Gastroesophageal sphincter (tissue), 3 donors: ENCODE measurements around the gene ALDH1A1.

Source experiments
- POLR2AphosphoS5 ChIP-seq: sonication (generic); formaldehyde crosslinking; IDR thresholded peaks from one replicate; pipeline ENCODE4 v1.6.1; 2017; ENCODE audit warnings: antibody characterized with exemption
- TF ChIP-seq, protein P1 (sequence below), 4 experiments: fragments of 200-600 bp in 2 of 4; fragments of 450-650 bp in 2 of 4; sonication (generic) in 1 of 4; IDR thresholded peaks; one replicate each; pipeline ENCODE4 v1.5.1; 2017 to 2019; ENCODE audit warnings: antibody characterized with exemption in 4 of 4, mild to moderate bottlenecking in 2 of 4, moderate library complexity in 2 of 4

DNA sequence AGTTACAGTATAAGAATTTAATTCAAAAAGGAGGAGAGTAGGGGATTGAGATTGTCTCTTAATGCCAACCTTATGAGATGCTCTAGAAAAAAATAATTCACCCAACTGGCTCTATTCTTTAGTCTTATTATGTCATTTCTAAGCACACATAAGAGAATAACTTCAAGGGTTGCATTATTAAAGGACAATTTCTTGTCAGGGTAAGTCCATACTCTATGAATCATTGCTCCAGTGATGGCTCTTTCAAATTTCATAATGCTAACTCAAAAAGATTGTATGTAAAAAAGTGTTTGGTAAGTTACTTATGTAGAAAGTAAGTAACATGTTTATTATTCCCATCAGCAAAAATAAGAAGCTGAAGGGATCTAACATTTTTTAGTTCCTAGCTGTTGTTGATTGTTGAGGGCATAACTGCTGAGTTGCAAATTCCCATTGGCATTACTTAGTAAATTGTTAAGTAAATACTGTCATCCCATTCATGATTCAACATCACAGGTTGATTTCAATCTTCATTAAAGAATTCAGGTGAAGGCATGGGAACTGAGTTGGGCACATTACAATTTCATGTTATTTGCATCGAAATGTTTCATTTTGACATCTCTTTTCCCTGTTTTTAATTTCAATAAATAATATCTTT lies 28.6 kb downstream of the ALDH1A1 start:
- TF ChIP-seq, protein P1, sequence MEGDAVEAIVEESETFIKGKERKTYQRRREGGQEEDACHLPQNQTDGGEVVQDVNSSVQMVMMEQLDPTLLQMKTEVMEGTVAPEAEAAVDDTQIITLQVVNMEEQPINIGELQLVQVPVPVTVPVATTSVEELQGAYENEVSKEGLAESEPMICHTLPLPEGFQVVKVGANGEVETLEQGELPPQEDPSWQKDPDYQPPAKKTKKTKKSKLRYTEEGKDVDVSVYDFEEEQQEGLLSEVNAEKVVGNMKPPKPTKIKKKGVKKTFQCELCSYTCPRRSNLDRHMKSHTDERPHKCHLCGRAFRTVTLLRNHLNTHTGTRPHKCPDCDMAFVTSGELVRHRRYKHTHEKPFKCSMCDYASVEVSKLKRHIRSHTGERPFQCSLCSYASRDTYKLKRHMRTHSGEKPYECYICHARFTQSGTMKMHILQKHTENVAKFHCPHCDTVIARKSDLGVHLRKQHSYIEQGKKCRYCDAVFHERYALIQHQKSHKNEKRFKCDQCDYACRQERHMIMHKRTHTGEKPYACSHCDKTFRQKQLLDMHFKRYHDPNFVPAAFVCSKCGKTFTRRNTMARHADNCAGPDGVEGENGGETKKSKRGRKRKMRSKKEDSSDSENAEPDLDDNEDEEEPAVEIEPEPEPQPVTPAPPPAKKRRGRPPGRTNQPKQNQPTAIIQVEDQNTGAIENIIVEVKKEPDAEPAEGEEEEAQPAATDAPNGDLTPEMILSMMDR (IDR thresholded peaks at IDR 0.05): no peak
- TF ChIP-seq POLR2AphosphoS5: no peak
